Activated CD4-positive, CD25-positive, alpha-beta regulatory T cell treated with anti-CD3 and anti-CD28 coated beads, Interleukin-2, amount 50 U/mL, for 24 hours (primary cell): Measurements from ENCODE around the gene EXOC3L1.
A peak's percentile ranks its signal among the peaks of the same experiment; 100 is the strongest.

Experiments used
- ATAC-seq, 2 donors: fragments of 150-1000 bp; cut with Tn5 transposase; one replicate each; pipeline ENCODE4 v1.10.0; 2021; ENCODE audit warnings: mild to moderate bottlenecking in 1 of 2, moderate library complexity in 1 of 2

EXOC3L1 gene

GRCh38 chr16:67161595-67162058 is 28.3 kb downstream of the EXOC3L1 start:
- ATAC-seq = no peak

GRCh38 chr16:67158637-67159600 is 31.0 kb downstream of the EXOC3L1 start:
- peak; percentile 36 to 42 for ATAC-seq

- ATAC-seq = no peak
Measured at GRCh38 chr16:67157892-67158635, 31.9 kb downstream of the EXOC3L1 start.

- no peak for ATAC-seq
Measured at GRCh38 chr16:67157106-67157748, 32.7 kb downstream of the EXOC3L1 start.

- no peak for ATAC-seq
Measured at GRCh38 chr16:67156143-67156844, 33.6 kb downstream of the EXOC3L1 start.

- peak; percentile 48 to 52 for ATAC-seq
Measured at GRCh38 chr16:67155295-67156142, 34.4 kb downstream of the EXOC3L1 start.

- no peak for ATAC-seq
Measured at GRCh38 chr16:67154578-67155294, 35.2 kb downstream of the EXOC3L1 start.

- ATAC-seq = no peak
Measured at GRCh38 chr16:67151431-67152097, 38.4 kb downstream of the EXOC3L1 start.

- no peak for ATAC-seq
Measured at GRCh38 chr16:67150833-67151396, 39.0 kb downstream of the EXOC3L1 start, which contains the start of gene B3GNT9. Gene B3GNT9, minus strand, starts transcription at chr16:67150998. Its CDS starts 513 bp downstream, at chr16:67150485.

- peak; percentile 69 to 74 for ATAC-seq
Measured at GRCh38 chr16:67150047-67150832, 39.7 kb downstream of the EXOC3L1 start.

GRCh38 chr16:67149276-67150046 is 40.5 kb downstream of the EXOC3L1 start:
- no peak for ATAC-seq

GRCh38 chr16:67148656-67149275 is 41.2 kb downstream of the EXOC3L1 start:
- ATAC-seq = no peak

- no peak for ATAC-seq
Measured at GRCh38 chr16:67148221-67148620, 41.7 kb downstream of the EXOC3L1 start.

- ATAC-seq = no peak
Measured at GRCh38 chr16:67147437-67148140, 42.3 kb downstream of the EXOC3L1 start.

- ATAC-seq = no peak
Measured at GRCh38 chr16:67146523-67147357, 43.2 kb downstream of the EXOC3L1 start.

GRCh38 chr16:67145746-67146145 is 44.2 kb downstream of the EXOC3L1 start:
- no peak for ATAC-seq
